GM12864 (cell line): Measurements from ENCODE around the gene LPCAT3.

Source experiments
- DNase-seq: peaks from one replicate; pipeline ENCODE4 v3.0.0-alpha.2; 2011; ENCODE audit warnings: low read depth
- H3K4me3 ChIP-seq: 2 replicates; pipeline ENCODE4 v1.5.1; 2011; ENCODE audit warnings: mild to moderate bottlenecking, low read depth, low read length, control low read depth
- CTCF ChIP-seq: IDR thresholded peaks from 2 replicates; pipeline ENCODE4 v1.5.1; 2011; ENCODE audit warnings: low read depth, mild to moderate bottlenecking, moderate library complexity, low read length, control low read depth, inconsistent platforms; ENCODE audit errors: missing control alignments

The LPCAT3 gene

GRCh38 chr12:6979453-6979852, 38.8 kb downstream of the LPCAT3 start:
- no peak for DNase-seq
- H3K4me3 ChIP-seq = no peak overlapping the region
- TF ChIP-seq CTCF = no peak

- TF ChIP-seq CTCF = no peak
- H3K4me3 ChIP-seq = no peak overlapping the region
- no peak for DNase-seq
Measured at GRCh38 chr12:6979021-6979420, 39.3 kb downstream of the LPCAT3 start.

GRCh38 chr12:6978611-6979011, 39.7 kb downstream of the LPCAT3 start:
- TF ChIP-seq CTCF = no peak
- no peak for DNase-seq
- no peak overlapping the region for H3K4me3 ChIP-seq

- H3K4me3 ChIP-seq = no peak overlapping the region
- no peak for TF ChIP-seq CTCF
- DNase-seq = no peak
Measured at GRCh38 chr12:6978188-6978587, 40.1 kb downstream of the LPCAT3 start.

- DNase-seq = no peak
- H3K4me3 ChIP-seq = no peak overlapping the region
- no peak for TF ChIP-seq CTCF
Measured at GRCh38 chr12:6977653-6978052, 40.6 kb downstream of the LPCAT3 start.

GRCh38 chr12:6975297-6976032, 42.8 kb downstream of the LPCAT3 start:
- DNase-seq = no peak
- no peak for TF ChIP-seq CTCF
- no peak overlapping the region for H3K4me3 ChIP-seq

- TF ChIP-seq CTCF = no peak
- H3K4me3 ChIP-seq = no peak overlapping the region
- no peak for DNase-seq
Measured at GRCh38 chr12:6974180-6974579, 44.1 kb downstream of the LPCAT3 start.
